H1 (cell line): Measurements from ENCODE around the gene TMIGD1. TPM values are rescaled to one million over a fixed set of nuclear protein-coding genes. Genes with fewer than 3 reads are reported as not detected.

Experiments used
- ASH2L ChIP-seq: fragments of 200-600, 300-600 bp; sonication (generic); IDR thresholded peaks from one replicate; pipeline ENCODE4 v1.7.1; 2017; ENCODE audit warnings: low read length
- CHD2 ChIP-seq: IDR thresholded peaks from 2 replicates; pipeline ENCODE4 v1.6.1; 2012; ENCODE audit warnings: low read length, improper control_type of control experiment
- CHD7 ChIP-seq: fragments of 300-600 bp; sonication (generic); IDR thresholded peaks from 2 replicates; pipeline ENCODE4 v1.7.1; 2012; ENCODE audit warnings: low read length, moderate library complexity, mild to moderate bottlenecking, inconsistent platforms; ENCODE audit not compliant: insufficient replicate concordance
- EP300 ChIP-seq, 2 experiments: IDR thresholded peaks; 1 replicate in 1 of 2; 2 replicates in 1 of 2; pipeline ENCODE4 v1.6.1; 2011 to 2012; ENCODE audit warnings: low read depth in 2 of 2, low read length in 2 of 2, mild to moderate bottlenecking in 2 of 2, borderline replicate concordance in 1 of 2, inconsistent platforms in 1 of 2, moderate library complexity in 1 of 2
- FOSL1 ChIP-seq: IDR thresholded peaks from 2 replicates; pipeline ENCODE4 v1.6.1; 2011; ENCODE audit warnings: mild to moderate bottlenecking, low read depth, low read length, moderate library complexity; ENCODE audit not compliant: insufficient read depth
- RNF2 ChIP-seq: fragments of 200-900, 300-1000 bp; sonication (generic); IDR thresholded peaks from 2 replicates; pipeline ENCODE4 v1.7.1; 2016; ENCODE audit warnings: borderline replicate concordance, low read depth, mild to moderate bottlenecking, antibody characterized with exemption, low read length; ENCODE audit not compliant: poor library complexity, severe bottlenecking; ENCODE audit errors: missing control alignments
- SIN3A ChIP-seq, 2 experiments: IDR thresholded peaks in 1 of 2; conservative IDR thresholded peaks in 1 of 2; 2 replicates each; pipeline ENCODE4 v1.6.1; 2011 to 2012; ENCODE audit warnings: low read length in 2 of 2, improper control_type of control experiment in 1 of 2, low read depth in 1 of 2, mild to moderate bottlenecking in 1 of 2
- SIRT6 ChIP-seq: IDR thresholded peaks from one replicate; pipeline ENCODE4 v1.7.1; 2012; ENCODE audit warnings: low read length, inconsistent platforms
- SP4 ChIP-seq: IDR thresholded peaks from 2 replicates; pipeline ENCODE4 v1.6.1; 2012; ENCODE audit warnings: low read length, inconsistent platforms
- TCF12 ChIP-seq: IDR thresholded peaks from 2 replicates; pipeline ENCODE4 v1.6.1; 2011; ENCODE audit warnings: low read depth, mild to moderate bottlenecking, low read length
- polyA plus RNA-seq, 7 experiments: library from polyadenylated mRNA; depleted of rRNA in 3 of 7; stranded (reverse) in 5 of 7; unstranded in 2 of 7; fragments of >200 nt in 5 of 7; fragments of 200-250 nt in 2 of 7; gene quantifications; 1 replicate in 5 of 7; 2 replicates in 1 of 7; 4 replicates in 1 of 7; pipeline versions ENCODE4 v1.2.1 to v1.2.3, GENCODE V29; 2011 to 2013; ENCODE audit warnings: missing spikeins in 2 of 7, mixed read lengths in 2 of 7
- total RNA-seq: library from RNA; stranded (reverse); fragmentation: NEBNext Ultra II Directional; extraction: Animal tissue kit (Norgen Biotek cat#: 25700); gene quantifications from 2 replicates; pipeline ENCODE4 v1.2.1, GENCODE V29; 2021

TMIGD1 gene
- total and polyA plus RNA-seq, 2 of the 8 experiments (the other 6 are each of a cell fraction or from before 2014, with no cell fraction given): not detected

GRCh38 chr17:30344283-30345088 is 10.6 kb upstream of the TMIGD1 start (continued):
- TF ChIP-seq CHD7: no peak
- TF ChIP-seq CHD2: no peak
- TF ChIP-seq SIRT6: no peak
- TF ChIP-seq EP300 (IDR thresholded peaks at IDR 0.05; ENCODE audit: borderline replicate concordance in 1 of 2, low read depth in 2 of 2, low read length in 2 of 2): no peak
- TF ChIP-seq RNF2: no peak
- TF ChIP-seq TCF12: no peak
- TF ChIP-seq SP4: no peak
- TF ChIP-seq ASH2L: no peak
- no peak for TF ChIP-seq FOSL1
- no peak for TF ChIP-seq SIN3A (conservative IDR thresholded peaks at IDR 0.05 in 1 of 2, IDR thresholded peaks at IDR 0.05 in 1 of 2; ENCODE audit: low read depth in 1 of 2, low read length in 2 of 2)
